Limb (tissue), 2 donors: ENCODE data around the gene SYNE1.
A peak's percentile ranks its signal among the peaks of the same experiment; 100 is the strongest.

Experiments used
- DNase-seq, 2 donors: peaks; one replicate each; pipeline ENCODE4 v3.0.0-alpha.2; 2016; ENCODE audit errors: extremely low spot score in 2 of 2

The SYNE1 gene

GRCh38 chr6:152293404-152293803 is 343.8 kb downstream of the SYNE1 start:
- no peak for DNase-seq

GRCh38 chr6:152292555-152292954 is 344.6 kb downstream of the SYNE1 start:
- no peak for DNase-seq

GRCh38 chr6:152290693-152291092 is 346.5 kb downstream of the SYNE1 start:
- no peak for DNase-seq

GRCh38 chr6:152277826-152278329 is 359.3 kb downstream of the SYNE1 start:
- no peak for DNase-seq

- peak in 1 of 2 donors; percentile 53 for DNase-seq
Measured at GRCh38 chr6:152273638-152274037, 363.5 kb downstream of the SYNE1 start.

GRCh38 chr6:152273002-152273401 is 364.2 kb downstream of the SYNE1 start:
- DNase-seq = no peak

- DNase-seq = no peak
Measured at GRCh38 chr6:152272486-152272885, 364.7 kb downstream of the SYNE1 start.

GRCh38 chr6:152271776-152272464 is 365.2 kb downstream of the SYNE1 start:
- peak in 1 of 2 donors; percentile 55 for DNase-seq

GRCh38 chr6:152270301-152270925 is 366.7 kb downstream of the SYNE1 start:
- DNase-seq = no peak

- no peak for DNase-seq
Measured at GRCh38 chr6:152268846-152269442, 368.2 kb downstream of the SYNE1 start.

- DNase-seq = peak in 1 of 2 donors; percentile 20
Measured at GRCh38 chr6:152267967-152268845, 369.0 kb downstream of the SYNE1 start.

- DNase-seq = no peak
Measured at GRCh38 chr6:152265651-152266050, 371.5 kb downstream of the SYNE1 start.

- no peak for DNase-seq
Measured at GRCh38 chr6:152263582-152263981, 373.6 kb downstream of the SYNE1 start.

- no peak for DNase-seq
Measured at GRCh38 chr6:152261179-152261578, 376.0 kb downstream of the SYNE1 start.

GRCh38 chr6:152259234-152259633 is 377.9 kb downstream of the SYNE1 start:
- no peak for DNase-seq

GRCh38 chr6:152257581-152257980 is 379.6 kb downstream of the SYNE1 start:
- DNase-seq = no peak

- no peak for DNase-seq
Measured at GRCh38 chr6:152250127-152250526, 387.0 kb downstream of the SYNE1 start.

- no peak for DNase-seq
Measured at GRCh38 chr6:152248980-152249379, 388.2 kb downstream of the SYNE1 start.

- no peak for DNase-seq
Measured at GRCh38 chr6:152246554-152247337, 390.4 kb downstream of the SYNE1 start.

GRCh38 chr6:152244998-152245630 is 392.0 kb downstream of the SYNE1 start:
- no peak for DNase-seq
